IPS-NIHi11 (cell line): ENCODE results near the gene ADH6.
"Not testable (repeated sequence)": the region's sequence is repeated elsewhere in the genome, so short reads cannot be mapped to it uniquely, and the experiment has no call there.

ENCODE experiments used
- DNase-seq: peaks from one replicate; pipeline ENCODE4 v3.0.0; 2012; ENCODE audit warnings: mixed read lengths, low spot score

ADH6 gene

DNA sequence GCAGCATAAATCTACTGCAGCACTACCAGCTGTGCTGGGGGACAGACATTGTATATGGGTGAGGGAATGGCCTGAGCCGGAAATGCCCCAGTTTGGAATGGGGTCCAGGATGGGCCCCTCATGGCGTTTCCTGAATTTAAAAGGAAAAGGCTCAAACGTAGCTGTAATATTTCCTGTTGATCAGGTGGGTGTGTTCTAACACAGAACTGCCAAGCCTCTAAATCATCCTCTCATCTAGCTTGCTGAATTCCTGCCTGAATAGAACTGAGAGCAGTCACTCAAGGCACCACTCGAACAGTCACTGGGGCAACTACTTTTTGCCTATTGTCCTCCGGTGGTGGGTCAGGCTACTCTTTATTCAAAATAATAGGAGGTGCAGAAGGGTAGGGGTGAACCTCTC, 28.7 kb downstream of the ADH6 start:
- no peak for DNase-seq

DNA sequence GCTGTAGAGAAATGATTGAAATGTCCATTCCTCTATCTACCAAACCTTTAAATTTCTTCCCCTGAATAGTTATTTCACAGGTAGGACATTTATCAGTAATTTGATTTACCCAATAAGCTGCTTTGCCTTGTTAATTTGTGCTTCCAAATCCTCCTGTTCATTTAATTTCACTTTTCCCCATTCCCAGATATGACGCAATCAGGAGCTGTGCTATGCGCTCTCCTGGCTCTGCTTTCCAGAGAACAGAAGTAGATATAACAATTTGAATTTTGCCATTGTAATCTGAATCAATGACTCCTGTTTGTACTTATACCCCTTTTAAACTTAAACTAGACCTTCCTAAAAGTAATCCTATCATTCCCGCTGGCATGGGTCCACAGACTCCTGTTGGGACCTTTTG, 29.1 kb downstream of the ADH6 start:
- not testable (repeated sequence) for DNase-seq

DNA sequence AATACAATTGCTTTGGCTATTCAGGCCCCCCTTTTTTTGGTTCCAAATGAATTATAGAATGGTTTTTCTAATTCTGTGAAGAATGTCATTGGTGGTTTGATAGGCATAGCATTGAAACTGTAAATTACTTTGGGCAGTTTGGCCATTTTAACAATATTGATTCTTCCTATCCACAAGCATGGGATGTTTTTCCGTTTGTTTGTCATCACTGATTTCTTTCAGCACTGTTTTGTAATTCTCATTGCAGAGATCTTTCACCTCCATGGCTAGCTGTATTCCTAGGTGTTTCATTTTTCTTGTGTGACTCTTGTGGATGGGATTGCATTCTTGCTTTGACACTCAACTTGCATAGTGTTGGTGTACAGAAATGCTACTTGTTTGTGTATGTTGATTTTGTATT, 33.0 kb downstream of the ADH6 start:
- DNase-seq: no peak

DNA sequence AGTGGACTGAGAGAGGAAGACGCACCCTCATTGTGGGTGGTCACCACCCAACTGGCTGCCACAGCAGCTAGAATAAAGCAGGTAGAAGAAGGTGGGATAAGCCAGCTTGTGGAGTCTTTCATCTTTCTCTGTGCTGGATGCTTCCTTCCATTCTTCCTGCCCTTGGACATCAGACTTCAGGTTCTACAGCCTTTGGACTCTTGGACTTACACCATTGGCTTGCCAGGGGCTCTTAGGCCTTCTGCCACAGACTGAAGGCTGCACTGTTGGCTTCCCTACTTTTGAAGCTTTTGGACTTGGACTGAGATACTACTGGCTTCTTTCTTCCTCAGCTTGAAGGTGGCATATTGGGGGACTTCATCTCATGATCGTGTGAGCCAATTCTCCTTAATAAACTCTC, 33.5 kb downstream of the ADH6 start:
- DNase-seq: no peak

DNA sequence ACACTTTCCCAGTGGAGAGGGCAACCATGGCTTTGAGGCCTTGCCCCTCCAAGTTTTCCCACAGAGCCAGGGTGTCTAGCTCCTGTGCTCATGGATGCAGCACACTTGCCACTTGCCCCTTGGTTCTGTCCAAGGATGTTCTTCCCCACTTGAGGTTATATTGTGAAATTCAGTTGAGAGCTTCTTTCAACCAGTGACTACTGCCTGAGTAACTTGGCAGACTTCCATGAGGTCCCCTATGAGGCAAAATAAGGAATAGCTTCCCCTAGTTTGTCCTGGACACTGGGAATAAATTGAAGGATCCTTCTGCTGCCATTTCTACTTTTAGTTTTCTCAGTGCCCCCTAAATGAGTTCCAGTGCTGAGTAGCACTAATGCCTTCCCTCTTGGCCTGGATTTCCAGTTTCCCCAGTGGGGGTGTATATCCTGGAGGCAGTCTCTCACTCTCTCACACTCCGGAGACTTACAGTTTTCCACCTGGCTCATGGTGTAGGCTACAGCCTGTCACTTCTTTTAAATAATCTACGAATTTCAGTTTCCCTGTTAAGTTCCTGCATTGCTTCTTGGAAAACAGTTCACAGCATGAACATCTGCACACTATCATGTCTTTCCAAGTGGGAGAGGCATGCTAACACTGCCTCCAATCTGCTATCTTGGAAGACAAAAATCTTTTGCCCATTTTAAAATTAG, 38.5 kb downstream of the ADH6 start:
- no peak for DNase-seq

DNA sequence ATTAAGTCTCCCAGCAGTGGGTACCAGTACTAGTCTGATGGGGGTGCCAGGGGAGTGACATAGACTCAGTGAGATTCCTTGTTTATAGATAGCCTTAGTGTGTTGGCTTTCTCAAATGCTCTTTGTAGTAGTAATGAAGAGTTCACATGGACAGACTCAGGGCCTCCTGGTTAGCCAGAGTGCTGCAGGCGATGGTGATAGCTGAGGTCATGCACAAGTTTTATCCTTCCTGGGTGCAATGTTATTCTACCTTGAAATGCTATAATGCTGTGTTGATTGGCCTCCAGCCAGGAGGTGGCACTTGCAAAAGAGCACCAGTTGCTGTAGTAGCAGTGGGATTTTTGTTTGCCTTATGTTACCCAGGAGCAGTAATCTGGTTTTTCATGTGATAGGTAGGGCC, 39.4 kb downstream of the ADH6 start:
- DNase-seq: no peak

DNA sequence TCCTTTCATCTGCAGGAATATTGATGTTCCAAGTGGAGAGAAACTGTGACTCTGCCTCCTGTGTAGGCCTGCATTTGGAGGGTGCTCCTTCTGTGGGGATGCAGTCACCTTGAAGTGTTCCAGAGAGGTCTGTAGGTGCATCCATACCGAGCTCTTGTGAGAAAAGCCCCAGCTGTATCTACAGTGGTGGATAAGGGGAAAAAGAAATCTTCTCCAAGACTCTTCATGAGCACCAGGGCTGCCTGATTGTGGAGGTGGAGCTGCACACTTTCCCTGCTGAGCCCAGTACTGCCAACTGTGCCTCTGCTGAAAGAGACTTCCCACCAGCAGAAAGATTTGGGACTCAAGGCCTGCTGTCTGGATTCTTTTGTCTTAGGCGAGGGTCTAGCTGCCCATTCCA, 39.9 kb downstream of the ADH6 start:
- DNase-seq: no peak

DNA sequence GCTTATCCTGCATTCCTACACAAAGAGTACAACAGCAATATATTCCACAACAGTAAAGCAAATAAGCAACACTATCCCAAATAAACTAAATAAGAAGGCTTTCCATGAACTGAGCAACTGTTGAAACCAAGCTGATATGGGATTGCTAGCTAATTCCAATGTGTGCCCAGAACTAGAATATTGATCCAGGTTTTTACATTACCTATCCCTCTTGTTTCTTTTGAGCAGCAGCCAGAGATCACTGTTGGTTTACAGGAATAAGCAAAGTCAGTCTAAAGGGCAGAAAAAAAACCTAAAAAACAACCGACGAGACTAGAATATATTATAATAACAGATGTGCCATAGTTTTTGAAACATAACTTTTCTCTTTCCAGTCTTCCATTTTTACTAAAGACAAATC, 52.5 kb downstream of the ADH6 start:
- no peak for DNase-seq

DNA sequence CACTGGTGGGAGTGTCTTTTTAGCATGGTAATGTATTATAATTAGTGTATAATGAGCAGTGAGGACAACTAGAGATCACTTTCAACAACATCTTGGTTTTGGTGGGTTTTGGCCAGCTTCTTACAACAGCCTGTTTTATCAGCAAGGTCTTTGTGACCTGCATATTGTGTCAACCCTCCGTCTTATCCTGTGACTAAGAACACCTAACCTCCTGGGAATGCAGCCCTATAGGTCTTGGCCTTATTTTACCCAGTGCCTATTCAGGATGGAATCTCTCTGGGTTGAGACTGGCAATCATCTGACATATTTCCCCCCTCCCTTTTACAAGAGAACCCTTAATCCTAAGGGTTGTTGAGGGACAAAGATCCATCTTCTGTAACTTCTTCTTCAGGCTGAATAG, 53.1 kb downstream of the ADH6 start:
- no peak for DNase-seq

DNA sequence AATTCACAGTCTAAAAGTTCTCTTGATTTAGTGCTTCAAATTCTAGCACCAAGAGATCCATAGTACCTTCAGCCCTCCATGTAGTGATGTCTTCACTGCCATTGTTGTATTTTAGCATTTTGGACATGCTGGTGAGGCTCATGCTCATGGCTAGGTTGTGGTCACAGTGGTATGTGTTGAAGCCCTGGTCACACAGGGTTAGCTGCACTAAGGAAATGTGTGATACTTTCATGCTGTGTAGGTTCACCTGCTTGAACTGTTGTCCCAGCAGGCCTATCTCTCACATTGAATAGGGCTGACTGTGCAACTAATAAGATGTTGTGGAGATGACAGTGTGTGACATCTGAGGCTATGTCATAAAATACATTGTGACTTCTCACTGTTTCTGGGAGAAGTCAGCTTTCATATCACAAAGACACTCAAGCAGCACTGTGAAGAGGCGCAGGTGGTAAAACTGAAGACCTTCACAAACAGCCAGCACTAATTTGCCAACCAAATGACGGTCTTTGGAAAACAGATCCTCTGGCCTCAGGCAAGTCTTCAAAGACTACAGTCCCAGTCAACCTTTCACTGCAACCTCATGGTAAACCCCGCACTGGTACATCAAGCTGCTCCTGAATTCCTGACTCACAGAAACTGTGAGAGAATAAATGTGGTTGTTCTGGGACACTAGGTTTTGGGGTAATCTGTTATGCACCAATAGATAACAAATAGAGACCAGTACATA, 57.5 kb downstream of the ADH6 start:
- DNase-seq: no peak

DNA sequence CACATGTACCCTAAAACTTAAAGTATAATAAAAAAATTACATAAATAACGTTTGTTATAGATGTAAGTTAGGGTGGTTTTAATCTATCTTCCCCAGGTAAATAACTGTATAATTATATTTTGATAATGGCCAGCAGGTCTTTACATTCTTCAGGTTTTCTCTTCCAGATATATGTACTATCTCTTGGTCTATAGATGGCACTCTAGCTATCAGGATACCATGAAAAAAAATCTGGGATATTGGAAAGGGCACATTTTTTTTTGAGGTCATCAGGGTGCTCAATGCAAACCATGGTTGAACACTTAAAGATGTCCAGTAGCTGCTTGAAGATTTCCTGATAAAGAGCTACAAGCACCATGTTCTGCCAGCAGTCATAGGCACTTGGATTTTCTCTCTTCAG, 59.3 kb downstream of the ADH6 start:
- no peak for DNase-seq

DNA sequence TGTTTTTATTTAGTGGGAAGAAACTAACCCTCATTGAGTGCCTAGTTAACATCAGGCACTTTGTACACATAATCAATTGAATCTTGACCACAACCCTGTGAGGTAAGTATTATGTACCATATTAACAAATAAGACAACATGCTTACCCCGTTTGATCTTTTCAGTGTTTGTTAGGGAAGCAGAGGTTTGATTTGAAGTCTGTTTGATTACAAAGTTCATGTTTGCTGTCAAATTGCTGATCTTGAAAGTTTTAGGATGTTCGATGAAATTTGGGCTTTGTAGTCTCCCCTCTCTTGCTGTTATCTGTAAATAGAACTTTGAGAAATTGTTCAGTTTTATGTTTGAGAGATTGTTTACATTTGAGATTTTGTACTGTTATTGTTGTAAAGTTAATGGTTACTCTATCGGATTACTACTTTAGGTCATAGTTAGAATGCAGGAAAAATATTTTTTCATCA, 61.5 kb downstream of the ADH6 start:
- no peak for DNase-seq

DNA sequence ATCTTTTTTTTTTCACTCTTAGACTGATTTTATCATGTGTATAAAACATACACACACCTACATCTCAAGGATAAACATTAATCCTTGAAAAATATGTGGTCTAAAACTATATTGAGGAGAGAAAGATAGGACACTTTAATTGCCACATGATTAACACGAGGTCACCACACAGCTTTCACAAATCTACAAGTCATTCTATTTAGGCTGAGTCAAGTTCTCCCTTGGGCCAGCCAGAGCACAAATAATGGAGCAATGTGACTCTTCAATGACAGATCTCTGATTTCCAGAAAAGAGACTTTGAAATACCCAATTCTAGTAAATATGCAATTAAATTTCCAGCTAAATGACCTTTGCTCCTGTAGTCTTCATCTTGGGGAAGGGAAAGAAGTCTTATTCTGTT, 62.1 kb downstream of the ADH6 start:
- no peak for DNase-seq

DNA sequence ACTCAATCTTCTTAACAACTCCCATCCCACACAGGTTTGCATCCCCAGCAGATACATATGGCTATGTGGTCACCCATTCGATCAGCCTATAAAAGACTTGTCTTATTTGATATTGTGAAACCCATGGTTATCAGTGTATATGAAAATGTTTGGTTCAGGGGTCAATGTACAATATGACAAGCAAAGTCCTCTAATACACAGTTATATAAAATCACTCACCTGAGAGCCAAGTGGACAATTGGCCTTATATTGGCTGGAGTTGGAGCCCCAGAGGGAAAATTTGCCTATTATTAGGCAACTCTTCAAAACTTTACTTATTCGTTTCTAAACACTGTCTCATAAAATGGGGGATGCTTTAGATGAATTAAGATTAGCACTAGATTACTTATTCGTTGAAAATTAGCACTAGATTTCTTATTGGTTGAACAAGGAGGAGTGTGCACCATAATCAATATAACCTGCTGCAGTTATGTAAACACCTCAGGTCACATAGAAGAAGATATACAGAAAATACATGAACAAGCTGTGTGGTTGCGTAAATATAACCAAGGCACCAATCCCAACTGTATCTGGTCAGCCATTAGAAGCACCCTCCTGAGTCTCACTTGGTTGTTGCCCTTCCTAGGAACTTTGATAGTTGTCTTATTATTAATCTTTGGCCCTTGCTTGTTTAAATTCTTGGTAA, 64.2 kb downstream of the ADH6 start:
- no peak for DNase-seq
